H9 (cell line): ENCODE measurements around the gene FTO. TPM values are rescaled to one million over a fixed set of nuclear protein-coding genes. Genes with fewer than 3 reads are reported as not detected.

Experiments
- DNase-seq: peaks from one replicate; pipeline ENCODE4 v3.0.0-alpha.2; 2017
- H2AFZ ChIP-seq: one replicate; pipeline ENCODE4 v1.6.1; 2013; ENCODE audit warnings: mild to moderate bottlenecking, low read length, control low read depth, moderate library complexity
- H2AK5ac ChIP-seq: 2 replicates; pipeline ENCODE4 v1.6.1; 2013; ENCODE audit warnings: low read length, control low read depth, mixed read lengths; ENCODE audit not compliant: insufficient read length
- H2BK120ac ChIP-seq: one replicate; pipeline ENCODE4 v1.6.1; 2013; ENCODE audit warnings: low read depth, mild to moderate bottlenecking, low read length, control low read depth, inconsistent platforms; ENCODE audit not compliant: poor library complexity, severe bottlenecking
- H2BK12ac ChIP-seq: 2 replicates; pipeline ENCODE4 v1.6.1; 2013; ENCODE audit warnings: low read length, control low read depth, mixed read lengths, low read depth; ENCODE audit not compliant: insufficient read length
- H2BK15ac ChIP-seq: 2 replicates; pipeline ENCODE4 v1.6.1; 2013; ENCODE audit warnings: low read depth, low read length, control low read depth
- H2BK20ac ChIP-seq: one replicate; pipeline ENCODE4 v1.6.1; 2013; ENCODE audit warnings: low read depth, mild to moderate bottlenecking, low read length, control low read depth, inconsistent platforms; ENCODE audit not compliant: poor library complexity, severe bottlenecking
- H2BK5ac ChIP-seq: 2 replicates; pipeline ENCODE4 v1.6.1; 2013; ENCODE audit warnings: low read length, control low read depth, mixed read lengths; ENCODE audit not compliant: insufficient read length
- H3K14ac ChIP-seq: 2 replicates; pipeline ENCODE4 v1.6.1; 2013; ENCODE audit warnings: low read length, control low read depth; ENCODE audit not compliant: insufficient read depth
- H3K18ac ChIP-seq: 2 replicates; pipeline ENCODE4 v1.6.1; 2013; ENCODE audit warnings: low read depth, mild to moderate bottlenecking, mixed read lengths, low read length, control low read depth; ENCODE audit not compliant: insufficient read length
- H3K23ac ChIP-seq: 2 replicates; pipeline ENCODE4 v1.6.1; 2013; ENCODE audit warnings: low read length, control low read depth, mixed read lengths, low read depth; ENCODE audit not compliant: insufficient read length
- H3K23me2 ChIP-seq: 2 replicates; pipeline ENCODE4 v1.6.1; 2013; ENCODE audit warnings: low read depth, mild to moderate bottlenecking, mixed read lengths, low read length, control low read depth; ENCODE audit not compliant: insufficient read length, poor library complexity, severe bottlenecking
- H3K27ac ChIP-seq: 2 replicates; pipeline ENCODE4 v1.5.1; 2013; ENCODE audit warnings: low read length, control low read depth, mixed read lengths, low read depth; ENCODE audit not compliant: insufficient read length
- H3K27me3 ChIP-seq: 2 replicates; pipeline ENCODE4 v1.6.1; 2013; ENCODE audit warnings: low read length, control low read depth, inconsistent platforms; ENCODE audit not compliant: insufficient read depth
- H3K4ac ChIP-seq: 2 replicates; pipeline ENCODE4 v1.6.1; 2013; ENCODE audit warnings: low read depth, mild to moderate bottlenecking, control low read depth, inconsistent platforms, low read length, moderate library complexity
- H3K4me1 ChIP-seq: 2 replicates; pipeline ENCODE4 v1.6.1; 2013; ENCODE audit warnings: low read length, control low read depth, inconsistent platforms; ENCODE audit not compliant: insufficient read depth
- H3K4me2 ChIP-seq: 2 replicates; pipeline ENCODE4 v1.6.1; 2013; ENCODE audit warnings: low read length, control low read depth, mixed read lengths; ENCODE audit not compliant: insufficient read length, insufficient read depth
- H3K56ac ChIP-seq: 2 replicates; pipeline ENCODE4 v1.6.1; 2013; ENCODE audit warnings: low read depth, mild to moderate bottlenecking, mixed read lengths, low read length, control low read depth; ENCODE audit not compliant: insufficient read length
- H3K79me1 ChIP-seq: 2 replicates; pipeline ENCODE4 v1.6.1; 2013; ENCODE audit warnings: low read depth, mild to moderate bottlenecking, moderate library complexity, low read length, control low read depth, inconsistent platforms; ENCODE audit not compliant: insufficient read depth, poor library complexity, severe bottlenecking
- H3K79me2 ChIP-seq: 2 replicates; pipeline ENCODE4 v1.6.1; 2013; ENCODE audit warnings: low read length, control low read depth, inconsistent platforms; ENCODE audit not compliant: insufficient read depth
- H3K9ac ChIP-seq: 2 replicates; pipeline ENCODE4 v1.6.1; 2013; ENCODE audit warnings: low read length, control low read depth, mixed read lengths; ENCODE audit not compliant: insufficient read length; ENCODE audit errors: extremely low read depth
- H3K9me3 ChIP-seq: one replicate; pipeline ENCODE4 v1.6.1; 2013; ENCODE audit warnings: low read depth, low read length, inconsistent platforms; ENCODE audit not compliant: control insufficient read depth
- H3T11ph ChIP-seq: one replicate; pipeline ENCODE4 v1.6.1; 2013; ENCODE audit warnings: mild to moderate bottlenecking, low read length, control low read depth, inconsistent platforms
- H4K20me1 ChIP-seq: one replicate; pipeline ENCODE4 v1.6.1; 2013; ENCODE audit not compliant: control insufficient read depth, insufficient read length, insufficient read depth
- H4K5ac ChIP-seq: 2 replicates; pipeline ENCODE4 v1.6.1; 2013; ENCODE audit warnings: low read depth, mild to moderate bottlenecking, mixed read lengths, low read length, control low read depth; ENCODE audit not compliant: insufficient read length
- H4K8ac ChIP-seq: replicated peaks from 2 replicates; pipeline ENCODE4 v1.6.1; 2013; ENCODE audit warnings: low read length, control low read depth, mixed read lengths, low read depth; ENCODE audit not compliant: insufficient read length
- H4K91ac ChIP-seq: 2 replicates; pipeline ENCODE4 v1.6.1; 2013; ENCODE audit warnings: low read depth, mild to moderate bottlenecking, moderate library complexity, mixed read lengths, low read length, control low read depth; ENCODE audit not compliant: insufficient read length
- H3K27ac Mint-ChIP-seq, 3 experiments: 2 replicates in 2 of 3; 3 replicates in 1 of 3; pipeline ENCODE4 v1.8.0; 2020 to 2021; ENCODE audit warnings: mixed read lengths in 3 of 3, mild to moderate bottlenecking in 1 of 3, moderate library complexity in 1 of 3
- H3K27me3 Mint-ChIP-seq: 2 replicates; pipeline ENCODE4 v1.8.0; 2021; ENCODE audit warnings: low read depth, mild to moderate bottlenecking, moderate library complexity, mixed read lengths
- H3K36me3 Mint-ChIP-seq, 3 experiments: 2 replicates in 2 of 3; 3 replicates in 1 of 3; pipeline ENCODE4 v1.8.0; 2020 to 2021; ENCODE audit warnings: low read depth in 3 of 3, mixed read lengths in 3 of 3; ENCODE audit not compliant: insufficient read depth in 1 of 3
- H3K4me1 Mint-ChIP-seq, 2 experiments: 2 replicates each; pipeline ENCODE4 v1.8.0; 2020; ENCODE audit warnings: mixed read lengths in 2 of 2
- H3K4me3 Mint-ChIP-seq, 2 experiments: 2 replicates in 1 of 2; 3 replicates in 1 of 2; pipeline ENCODE4 v1.8.0; 2020 to 2021; ENCODE audit warnings: mild to moderate bottlenecking in 2 of 2, mixed read lengths in 2 of 2, moderate library complexity in 1 of 2
- H3K9me3 Mint-ChIP-seq, 2 experiments: 2 replicates in 1 of 2; 3 replicates in 1 of 2; pipeline ENCODE4 v1.8.0; 2020; ENCODE audit warnings: mild to moderate bottlenecking in 2 of 2, mixed read lengths in 2 of 2, moderate library complexity in 1 of 2
- WGBS: extraction: QIAGEN DNeasy Blood & Tissue Kit; methylation state at CpG from one replicate; pipeline ENCODE4 v1.1.7; 2013; ENCODE audit warnings: missing lambda C conversion rate, low lambda C conversion rate, mixed read lengths; ENCODE audit not compliant: insufficient read length; ENCODE audit errors: extremely low coverage; 5-methylcytosine and 5-hydroxymethylcytosine counted together
- total RNA-seq: library from RNA; stranded (reverse); gene quantifications from 2 replicates; pipeline ENCODE4 v1.2.1, GENCODE V29; 2021
- TF ChIP-seq, protein P1 (sequence below): fragments of 200-600 bp; sonication (generic); conservative IDR thresholded peaks from 3 replicates; pipeline ENCODE4 v1.8.0; 2021; ENCODE audit warnings: antibody characterized with exemption, mild to moderate bottlenecking

FTO gene
- total RNA-seq, 1 experiment from 2014 or later, result 67.9 TPM

DNA sequence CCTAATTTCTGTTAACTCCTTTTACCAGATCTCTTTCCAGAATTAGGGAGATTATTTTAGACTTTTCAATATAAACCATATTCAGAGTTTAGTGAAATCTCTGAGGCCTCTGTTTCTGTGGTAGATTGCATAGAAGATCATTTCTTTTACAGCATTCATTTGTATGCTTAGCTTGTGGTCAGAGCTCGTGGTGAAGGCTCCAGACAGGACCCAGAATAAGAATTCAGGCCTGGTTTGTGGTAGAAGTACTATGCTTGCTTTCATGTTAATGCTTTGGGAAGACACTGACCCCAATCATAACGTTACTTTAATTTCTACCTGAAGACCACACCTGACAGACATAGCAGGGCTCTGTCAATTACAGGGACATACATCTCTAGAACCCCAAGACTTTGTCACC, 258.1 kb downstream of the FTO start:
- no peaks in the 10 kb centered on the region for H3K79me1 ChIP-seq
- H3K27ac ChIP-seq, result no peak overlapping the region
- no peak overlapping the region for H2BK12ac ChIP-seq
- H4K91ac ChIP-seq, result no peak overlapping the region
- H3K56ac ChIP-seq, result no peak overlapping the region
- no peak overlapping the region for H2BK15ac ChIP-seq
- no peak overlapping the region for H3K23ac ChIP-seq
- H2AFZ ChIP-seq, result no peak overlapping the region
- H3K4me1 ChIP-seq, result peaks cover 2% of the 10 kb centered on the region; the same call in 1 of the 2 replicates
- no peak overlapping the region for H3K4me2 ChIP-seq
- H3K18ac ChIP-seq, result no peak overlapping the region
- no peaks in the 10 kb centered on the region for H3K23me2 ChIP-seq
- no peaks in the 10 kb centered on the region for H3K27me3 ChIP-seq
- Mint-ChIP-seq H3K4me3 (no peak overlapping the region), H3K9me3 (no peaks in the 10 kb centered on the region), H3K36me3 (peaks cover 0 to 2% (median 0%) of the 10 kb centered on the region in 3 experiments; a peak in 1 of 7 replicates), H3K27me3 (no peaks in the 10 kb centered on the region), H3K27ac (no peak overlapping the region), H3K4me1 (peaks cover 5 to 10% of the 10 kb centered on the region in 2 experiments)
- no peak overlapping the region for H2BK20ac ChIP-seq
- no peak overlapping the region for H3K4ac ChIP-seq
- no peaks in the 10 kb centered on the region for H3K79me2 ChIP-seq
- no CpG with 5 or more reads among the region's 2 CpGs for WGBS
- no peak overlapping the region for H2BK5ac ChIP-seq
- TF ChIP-seq, protein P1, sequence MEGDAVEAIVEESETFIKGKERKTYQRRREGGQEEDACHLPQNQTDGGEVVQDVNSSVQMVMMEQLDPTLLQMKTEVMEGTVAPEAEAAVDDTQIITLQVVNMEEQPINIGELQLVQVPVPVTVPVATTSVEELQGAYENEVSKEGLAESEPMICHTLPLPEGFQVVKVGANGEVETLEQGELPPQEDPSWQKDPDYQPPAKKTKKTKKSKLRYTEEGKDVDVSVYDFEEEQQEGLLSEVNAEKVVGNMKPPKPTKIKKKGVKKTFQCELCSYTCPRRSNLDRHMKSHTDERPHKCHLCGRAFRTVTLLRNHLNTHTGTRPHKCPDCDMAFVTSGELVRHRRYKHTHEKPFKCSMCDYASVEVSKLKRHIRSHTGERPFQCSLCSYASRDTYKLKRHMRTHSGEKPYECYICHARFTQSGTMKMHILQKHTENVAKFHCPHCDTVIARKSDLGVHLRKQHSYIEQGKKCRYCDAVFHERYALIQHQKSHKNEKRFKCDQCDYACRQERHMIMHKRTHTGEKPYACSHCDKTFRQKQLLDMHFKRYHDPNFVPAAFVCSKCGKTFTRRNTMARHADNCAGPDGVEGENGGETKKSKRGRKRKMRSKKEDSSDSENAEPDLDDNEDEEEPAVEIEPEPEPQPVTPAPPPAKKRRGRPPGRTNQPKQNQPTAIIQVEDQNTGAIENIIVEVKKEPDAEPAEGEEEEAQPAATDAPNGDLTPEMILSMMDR, result no peak
- H2BK120ac ChIP-seq, result no peak overlapping the region
- H3K9ac ChIP-seq, result no peak overlapping the region
- no peak overlapping the region for H4K8ac ChIP-seq
- no peak overlapping the region for H3T11ph ChIP-seq
- no peaks in the 10 kb centered on the region for H4K20me1 ChIP-seq
- no peak overlapping the region for H4K5ac ChIP-seq
- no peak overlapping the region for H3K14ac ChIP-seq
- no peak for DNase-seq
- H3K9me3 ChIP-seq, result no peaks in the 10 kb centered on the region
- no peak overlapping the region for H2AK5ac ChIP-seq
